Fibroblast of gingiva (primary cell): ENCODE data around the gene ZNF514.
A peak's percentile ranks its signal among the peaks of the same experiment; 100 is the strongest.
"Not testable (repeated sequence)": the region's sequence is repeated elsewhere in the genome, so short reads cannot be mapped to it uniquely, and the experiment has no call there.

Experiments used
- DNase-seq: peaks from one replicate; pipeline ENCODE4 v3.0.0-alpha.2; 2011; ENCODE audit warnings: low read depth

The ZNF514 gene

DNA sequence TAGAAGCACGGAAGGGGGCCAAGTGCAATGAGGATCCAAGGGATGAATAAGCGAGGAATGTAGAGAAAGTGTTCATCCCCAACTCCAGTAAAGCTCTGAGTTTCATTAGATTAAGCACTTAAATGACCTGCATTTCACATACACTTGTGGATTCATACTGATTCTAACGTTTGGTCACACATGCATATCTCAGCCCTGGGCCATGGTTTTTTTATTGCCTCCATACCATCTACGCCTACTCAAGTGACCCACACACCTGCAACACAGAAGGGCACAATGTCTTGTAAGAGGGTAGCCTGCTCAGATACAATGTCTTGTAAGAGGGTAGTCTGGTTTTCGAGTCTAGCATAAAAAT lies 37.5 kb downstream of the ZNF514 start:
- no peak for DNase-seq

DNA sequence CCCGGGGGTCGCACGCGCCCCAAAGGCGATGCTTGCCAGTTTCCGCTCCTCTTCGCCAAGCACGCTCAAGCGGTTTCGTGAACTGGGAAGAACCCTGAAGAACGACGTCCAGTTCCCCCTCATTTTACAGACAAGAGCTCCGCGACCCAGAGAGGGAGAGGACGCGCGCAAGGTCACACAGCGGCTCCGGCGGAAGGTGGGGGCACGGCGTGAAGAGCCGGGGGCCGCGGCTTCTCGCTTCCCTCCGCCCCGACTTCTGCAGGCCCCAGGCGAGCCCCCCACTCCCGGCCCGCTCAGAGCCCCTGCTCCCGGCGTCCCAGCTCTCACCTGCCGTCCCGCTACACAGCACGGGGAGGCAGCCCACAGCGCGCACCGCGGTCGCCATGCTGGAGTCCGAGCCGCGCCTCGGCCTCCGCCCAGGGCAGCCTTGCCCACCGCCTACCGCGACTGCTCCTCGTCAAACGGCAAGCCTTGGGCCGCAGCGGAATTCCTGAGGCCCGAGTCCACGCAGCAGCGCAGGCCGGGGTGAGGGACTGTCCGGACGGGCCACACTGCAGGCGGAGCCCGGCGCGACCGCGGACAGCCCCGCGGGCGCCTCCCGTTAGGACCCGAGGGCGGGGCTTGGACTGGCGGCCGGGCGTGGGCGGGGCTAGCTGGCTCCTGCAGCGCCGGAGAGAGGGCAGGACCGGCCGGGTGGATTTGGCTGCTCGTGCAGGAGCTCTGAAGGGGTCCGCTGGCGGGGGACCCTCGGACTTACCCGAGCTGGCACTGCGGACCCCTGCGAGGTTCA lies 38.0 kb downstream of the ZNF514 start, which contains the start of gene MRPS5:
MRPS5 (minus strand) TSS at position 402 of the 790 bp plus-strand sequence; CDS start at position 385, 17 bp downstream.
- DNase-seq: peak; percentile 55

DNA sequence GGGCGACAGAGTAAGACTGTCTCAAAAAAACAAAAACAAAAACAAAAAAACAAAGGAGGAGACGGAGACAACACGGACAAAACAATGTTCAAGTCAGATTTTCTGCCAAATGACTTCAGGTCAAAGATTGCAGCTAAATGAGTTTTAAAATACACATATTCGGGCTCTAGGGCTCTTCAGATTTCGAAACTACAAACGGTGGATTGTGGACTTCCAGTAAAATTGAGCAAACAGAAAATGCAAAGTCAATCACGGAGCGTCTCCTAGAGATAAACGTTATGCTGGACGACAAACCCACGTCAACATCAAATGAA lies 38.6 kb downstream of the ZNF514 start:
- no peak for DNase-seq

DNA sequence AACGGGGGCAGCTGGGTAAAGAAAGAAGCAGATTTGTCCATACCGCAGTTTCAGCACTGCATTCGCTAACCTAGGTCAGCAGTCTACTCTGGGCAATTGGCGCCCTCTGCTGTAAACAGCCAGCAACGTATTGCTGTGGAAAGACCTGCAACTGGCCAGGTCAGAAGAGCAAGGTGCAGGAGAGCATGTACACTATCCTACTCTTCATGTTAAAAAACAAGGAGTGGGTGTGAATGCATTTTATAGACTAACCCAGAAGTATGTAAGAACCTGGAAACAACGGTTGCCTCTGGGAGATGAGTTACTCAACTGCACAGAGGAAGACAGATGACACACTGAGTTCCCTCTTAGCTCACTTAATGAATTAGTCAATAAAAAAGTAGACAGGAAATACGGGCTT lies 44.2 kb downstream of the ZNF514 start:
- DNase-seq: peak; percentile 55

DNA sequence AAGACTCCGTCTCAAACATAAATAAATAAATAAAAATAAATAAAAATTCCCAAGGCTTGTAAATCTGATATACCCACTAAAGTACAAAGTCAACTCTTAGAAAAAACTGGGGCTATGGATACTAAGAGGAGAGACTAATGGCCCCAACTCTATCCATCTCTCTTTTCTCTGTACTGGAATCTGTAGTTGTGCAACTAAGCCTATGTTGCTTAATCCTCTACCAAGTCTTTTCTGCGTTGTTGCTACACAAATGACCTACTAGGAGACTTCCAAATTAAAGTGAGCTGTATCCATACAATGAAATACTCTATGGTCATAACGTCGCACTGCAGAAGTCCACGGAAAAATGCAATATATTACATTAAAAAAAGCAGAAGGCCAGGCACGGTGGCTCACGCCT lies 46.2 kb downstream of the ZNF514 start:
- DNase-seq: no peak

DNA sequence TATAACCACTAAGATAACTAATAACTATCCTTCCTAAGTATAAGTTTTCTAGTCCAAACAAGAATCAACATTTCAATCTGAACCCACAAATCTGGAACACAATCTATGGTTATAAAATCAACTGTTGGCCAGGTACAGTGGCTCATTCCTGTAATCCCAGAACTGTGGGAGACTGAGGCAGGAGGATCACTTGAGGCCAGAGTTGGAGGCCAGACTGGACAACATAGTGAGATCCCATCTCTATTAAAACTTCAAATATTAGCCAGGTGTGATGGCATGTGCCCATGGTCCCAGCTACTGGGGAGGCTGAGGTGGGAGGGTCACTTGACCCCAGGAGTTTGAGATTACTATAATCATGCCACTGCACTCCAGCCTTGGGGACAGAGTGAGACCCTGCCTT lies 49.3 kb downstream of the ZNF514 start:
- no peak for DNase-seq

DNA sequence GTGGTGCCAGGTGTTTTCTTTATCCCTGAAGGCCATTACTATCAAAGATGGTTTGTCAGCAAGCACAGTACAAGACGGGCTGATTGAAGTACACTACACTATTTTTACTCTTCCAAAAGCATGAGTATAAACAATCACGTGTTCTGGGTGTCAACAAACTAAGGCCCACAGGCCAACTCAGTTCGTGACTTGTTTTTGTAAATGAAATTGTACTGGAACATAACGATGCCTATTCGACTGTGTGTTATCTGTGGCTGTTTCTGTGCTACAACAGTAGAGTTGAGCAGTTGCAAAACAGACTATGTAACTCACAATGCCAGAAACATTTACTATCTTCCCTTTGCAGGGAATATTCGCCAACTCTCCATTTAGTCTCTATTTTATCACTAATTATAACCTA lies 50.4 kb downstream of the ZNF514 start:
- DNase-seq: no peak

DNA sequence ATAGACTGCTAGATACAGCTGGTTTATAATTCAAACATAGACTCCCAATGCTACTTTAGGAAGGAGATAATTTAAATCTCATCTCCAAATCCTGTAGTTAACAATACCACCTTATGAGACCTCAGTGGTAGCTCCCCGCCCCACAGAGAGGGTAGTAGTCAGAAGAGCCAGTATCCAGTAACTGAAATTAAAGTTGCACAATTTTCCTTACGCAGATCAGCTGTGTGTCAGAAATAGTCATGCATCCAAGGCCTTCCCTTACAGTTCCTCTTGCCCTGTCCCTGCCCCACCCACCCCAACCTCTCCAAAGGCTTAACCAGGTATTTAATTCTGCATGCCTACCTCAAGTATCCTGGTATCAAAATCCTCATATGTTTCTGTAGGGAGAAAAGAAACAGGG lies 53.6 kb downstream of the ZNF514 start:
- peak; percentile 5 for DNase-seq

DNA sequence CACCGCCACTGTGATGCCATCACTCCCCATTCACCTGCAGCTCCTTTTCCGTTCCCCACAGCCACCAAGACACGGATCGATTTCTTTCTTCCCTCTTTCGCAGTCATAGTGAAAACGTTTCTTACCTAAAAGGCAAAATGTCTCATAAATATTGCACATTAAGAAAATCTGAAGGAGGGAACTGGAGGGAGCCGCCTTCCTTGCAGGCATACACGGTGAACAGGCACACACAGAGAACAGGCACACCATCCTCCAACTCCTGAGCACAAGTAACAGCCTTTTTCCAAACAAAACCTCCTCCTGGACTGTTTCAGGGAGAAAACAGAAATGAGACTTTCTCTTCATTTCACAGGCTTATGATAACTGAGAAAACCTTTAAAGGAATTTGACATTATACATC lies 55.0 kb downstream of the ZNF514 start:
- no peak for DNase-seq

DNA sequence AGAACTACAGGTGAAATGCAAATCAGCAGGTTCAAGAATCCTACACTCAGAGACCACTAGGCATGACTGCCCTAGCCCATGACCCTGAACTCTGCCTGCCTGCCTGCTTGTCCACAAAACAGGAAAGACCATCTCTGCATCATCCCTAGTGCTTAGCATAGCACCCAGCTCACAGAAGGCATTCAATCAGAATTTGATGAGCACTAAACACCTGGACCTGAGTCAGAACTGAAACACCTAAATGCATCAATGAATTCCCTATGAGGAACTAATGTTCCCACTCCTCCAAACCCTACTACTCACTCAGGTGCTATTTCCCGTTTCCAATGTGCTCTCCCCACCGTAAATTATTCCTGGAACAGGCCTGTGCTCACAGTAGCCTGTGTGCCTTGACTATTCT lies 59.7 kb downstream of the ZNF514 start:
- no peak for DNase-seq

DNA sequence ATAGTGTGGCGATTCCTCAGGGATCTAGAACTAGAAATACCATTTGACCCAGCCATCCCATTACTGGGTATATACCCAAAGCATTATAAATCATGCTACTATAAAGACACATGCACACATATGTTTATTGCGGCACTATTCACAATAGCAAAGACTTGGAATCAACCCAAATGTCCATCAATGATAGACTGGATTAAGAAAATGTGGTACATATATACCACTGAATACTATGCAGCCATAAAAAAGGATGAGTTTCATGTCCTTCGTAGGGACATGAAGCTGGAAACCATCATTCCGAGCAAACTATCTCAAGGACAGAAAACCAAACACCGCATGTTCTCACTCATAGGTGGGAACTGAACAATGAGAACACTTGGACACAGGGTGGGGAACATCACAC lies 61.4 kb downstream of the ZNF514 start:
- DNase-seq: not testable (repeated sequence)
